Peyer's patch (tissue), 4 donors: Measurements from ENCODE around the gene AKAP4. TPM values are rescaled to one million over a fixed set of nuclear protein-coding genes. Genes with fewer than 3 reads are reported as not detected.

Source experiments
- DNase-seq, 3 donors: peaks; one replicate each; pipeline ENCODE4 v3.0.0-alpha.2; 2017 to 2019
- H3K27ac ChIP-seq, 4 donors: fragments of 200-600 bp; sonication (generic); one replicate each; pipeline ENCODE4 v1.5.1; 2016 to 2019
- H3K27me3 ChIP-seq, 2 donors: fragments of 200-600 bp; sonication (generic); one replicate each; pipeline ENCODE4 v1.5.1; 2019
- H3K36me3 ChIP-seq, 3 donors: fragments of 200-600 bp; sonication (generic); one replicate each; pipeline ENCODE4 v1.5.1; 2016 to 2019
- H3K4me1 ChIP-seq, 4 donors: fragments of 200-600 bp; sonication (generic); one replicate each; pipeline ENCODE4 v1.5.1; 2016 to 2019
- H3K4me3 ChIP-seq, 4 donors: fragments of 200-600 bp; sonication (generic); 1 replicate in 3 of 4; 2 replicates in 1 of 4; pipeline ENCODE4 v1.5.1; 2016 to 2019; ENCODE audit warnings: mild to moderate bottlenecking in 1 of 4
- H3K9me3 ChIP-seq, 4 donors: fragments of 200-600 bp; sonication (generic); one replicate each; pipeline ENCODE4 v1.5.1; 2016 to 2019; ENCODE audit warnings: mild to moderate bottlenecking in 1 of 4
- CTCF ChIP-seq, 6 experiments: fragments of 450-650 bp in 4 of 6; fragments of 200-600 bp in 2 of 6; sonication (generic) in 1 of 6; IDR thresholded peaks; one replicate each; pipeline ENCODE4 v1.5.1; 2017 to 2019; ENCODE audit warnings: antibody characterized with exemption in 6 of 6, mild to moderate bottlenecking in 3 of 6, moderate library complexity in 1 of 6
- POLR2A ChIP-seq, 2 donors: fragments of 450-650 bp; IDR thresholded peaks; one replicate each; pipeline ENCODE4 v1.5.1; 2017; ENCODE audit warnings: antibody characterized with exemption in 2 of 2, mild to moderate bottlenecking in 2 of 2, moderate library complexity in 2 of 2
- total RNA-seq, 4 donors: library from RNA; depleted of rRNA; stranded (reverse); fragments of >200 nt; gene quantifications; one replicate each; pipeline ENCODE4 v1.1.0, GENCODE V29; 2016

The AKAP4 gene
- total RNA-seq, 4 donors from 2014 or later = not detected

- TF ChIP-seq CTCF (IDR thresholded peaks at IDR 0.05) (no peak), POLR2A (IDR thresholded peaks at IDR 0.05) (no peak)
These were observed 32.5 kb downstream of the AKAP4 start for GRCh38 chrX:50168241-50168687.

GRCh38 chrX:50167366-50167765 is 33.4 kb downstream of the AKAP4 start:
- no peak for DNase-seq
- TF ChIP-seq CTCF (IDR thresholded peaks at IDR 0.05) (no peak), POLR2A (IDR thresholded peaks at IDR 0.05) (no peak)

More at GRCh38 chrX:50168241-50168687, 32.5 kb downstream of the AKAP4 start:
- no peaks in the 10 kb centered on the region for H3K9me3 ChIP-seq
- no peak for DNase-seq
- H3K4me3 ChIP-seq = no peak overlapping the region
- H3K27ac ChIP-seq = no peak overlapping the region
- H3K36me3 ChIP-seq = no peaks in the 10 kb centered on the region
- H3K27me3 ChIP-seq = no peaks in the 10 kb centered on the region
- no peaks in the 10 kb centered on the region for H3K4me1 ChIP-seq

GRCh38 chrX:50165727-50166126 is 35.1 kb downstream of the AKAP4 start:
- no peak for TF ChIP-seq CTCF (IDR thresholded peaks at IDR 0.05)
- no peak for TF ChIP-seq POLR2A (IDR thresholded peaks at IDR 0.05)
- H3K27ac ChIP-seq = no peak overlapping the region
- H3K4me3 ChIP-seq = no peak overlapping the region
- no peaks in the 10 kb centered on the region for H3K9me3 ChIP-seq
- no peak for DNase-seq
- H3K4me1 ChIP-seq = no peaks in the 10 kb centered on the region
- no peaks in the 10 kb centered on the region for H3K36me3 ChIP-seq
- H3K27me3 ChIP-seq = no peaks in the 10 kb centered on the region

More at GRCh38 chrX:50167366-50167765, 33.4 kb downstream of the AKAP4 start:
- Histone ChIP-seq H3K4me3 (no peak overlapping the region), H3K27me3 (no peaks in the 10 kb centered on the region), H3K4me1 (no peaks in the 10 kb centered on the region), H3K36me3 (no peaks in the 10 kb centered on the region), H3K27ac (no peak overlapping the region), H3K9me3 (no peaks in the 10 kb centered on the region)

GRCh38 chrX:50161127-50161526 is 39.7 kb downstream of the AKAP4 start:
- no peaks in the 10 kb centered on the region for H3K36me3 ChIP-seq
- no peaks in the 10 kb centered on the region for H3K4me1 ChIP-seq
- no peaks in the 10 kb centered on the region for H3K9me3 ChIP-seq
- H3K4me3 ChIP-seq = no peak overlapping the region
- TF ChIP-seq CTCF (IDR thresholded peaks at IDR 0.05) (no peak), POLR2A (IDR thresholded peaks at IDR 0.05) (no peak)
- no peaks in the 10 kb centered on the region for H3K27me3 ChIP-seq
- H3K27ac ChIP-seq = no peak overlapping the region
- no peak for DNase-seq

- no peak for DNase-seq
- Histone ChIP-seq H3K27me3 (no peaks in the 10 kb centered on the region), H3K36me3 (no peaks in the 10 kb centered on the region), H3K4me1 (no peaks in the 10 kb centered on the region), H3K27ac (no peak overlapping the region), H3K9me3 (no peaks in the 10 kb centered on the region), H3K4me3 (no peak overlapping the region)
- TF ChIP-seq CTCF (IDR thresholded peaks at IDR 0.05) (no peak), POLR2A (IDR thresholded peaks at IDR 0.05) (no peak)
These were observed 42.2 kb downstream of the AKAP4 start for GRCh38 chrX:50158593-50158992.
